ENCODE results near the gene C1QTNF6. TPM values are rescaled to one million over a fixed set of nuclear protein-coding genes. Genes with fewer than 3 reads are reported as not detected.
A peak's percentile ranks its signal among the peaks of the same experiment; 100 is the strongest.

Gene C1QTNF6
- total and polyA plus RNA-seq, 10 of the 15 experiments (the other 5 are each of a cell fraction or from before 2014, with no cell fraction given): 0.16 to 4.1 (median 1.3) TPM

DNA sequence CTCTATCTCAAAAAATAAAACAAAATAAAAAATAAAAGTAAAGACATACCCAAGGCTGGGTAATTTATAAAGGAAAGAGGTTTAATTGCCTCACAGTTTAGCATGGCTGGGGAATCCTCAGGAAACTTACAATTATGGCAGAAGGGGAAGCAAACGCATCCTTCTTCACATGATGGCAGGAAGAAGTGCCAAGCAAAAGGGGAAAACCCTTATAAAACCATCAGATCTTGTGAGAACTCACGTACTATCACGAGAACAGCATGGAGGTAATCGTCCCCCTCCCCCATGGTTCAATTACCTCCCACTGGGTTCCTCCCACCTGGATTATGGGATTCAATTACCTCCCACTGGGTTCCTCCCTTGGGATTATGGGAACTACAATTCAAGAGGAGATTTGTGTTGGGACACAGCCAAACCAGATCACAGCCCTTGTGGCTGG, 32.5 kb upstream of the C1QTNF6 start:
- peaks cover 5 to 10% of the 10 kb centered on the region in 2 experiments for H3K36me3 ChIP-seq (ENCODE audit: control insufficient read depth in 2 of 2, insufficient read depth in 2 of 2, low read length in 1 of 2)
- in situ Hi-C loops (cut with MboI): loop anchor here (25.0 kb wide), 1 partner anchor 1833 kb away; the partner anchor contains the start of gene HMOX1
- peak overlapping the region; percentile 99 for H3K27ac ChIP-seq (ENCODE audit: control insufficient read depth, insufficient read depth)
- H3K27me3 ChIP-seq (replicated peaks in 1 of 2; ENCODE audit: control insufficient read depth in 2 of 2, insufficient read depth in 2 of 2, low read length in 1 of 2): no peaks in the 10 kb centered on the region
- H4K20me1 ChIP-seq (ENCODE audit: control insufficient read depth, insufficient read depth): no peaks in the 10 kb centered on the region
- peak overlapping the region; percentile 93 for H3K4me2 ChIP-seq (ENCODE audit: control insufficient read depth, insufficient read depth)
- DNase-seq (ENCODE audit: low read depth, low spot score) (no peak), FAIRE-seq (no peak), ATAC-seq (no peak)
- peaks cover 76% of the 10 kb centered on the region for H3K4me1 ChIP-seq (ENCODE audit: control insufficient read depth, insufficient read depth, low read length)
- intact Hi-C loops (cut with micrococcal nuclease; ENCODE audit: unreplicated experiment): no loop called here
- ChIA-PET CTCF (interaction anchor here (2.4 to 8.1 kb wide), 5 partner anchors 9 to 57 kb away, joined by 17 to 111 read pairs (median 59); partner anchors contain the start of gene RAC2), SMC1A (ENCODE audit: uncharacterized antibody, unreplicated experiment) (interaction anchor here (1.8 to 6.7 kb wide), 6 partner anchors 10 to 59 kb away, joined by 5 to 109 read pairs (median 68); partner anchors contain the start of gene RAC2), POLR2A (interaction anchor here (1.3 to 11.6 kb wide), 5 partner anchors 9 to 71 kb away, joined by 4 to 246 read pairs (median 34); partner anchors contain the start of genes IL2RB and RAC2), RAD21 (ENCODE audit: unreplicated experiment) (interaction anchor here (1.5 to 11.8 kb wide), 6 partner anchors 9 to 58 kb away, joined by 8 to 196 read pairs (median 31); partner anchors contain the start of gene RAC2)
- H3K9me3 ChIP-seq (replicated peaks; ENCODE audit: control insufficient read depth, insufficient read depth, low read length): peaks cover 4% of the 10 kb centered on the region; the same call in 2 of the 3 replicates
- H3K4me3 ChIP-seq: peak overlapping the region; percentile 80
- H3K79me2 ChIP-seq (ENCODE audit: control insufficient read depth, insufficient read depth, low read length): peaks cover 26% of the 10 kb centered on the region
- BruUV-seq (replicated peaks): no TSS peak
- peak overlapping the region; percentile 92 for H3K9ac ChIP-seq (ENCODE audit: control insufficient read depth, insufficient read depth, low read length)
- WGBS (ENCODE audit: insufficient coverage, insufficient replicate concordance, low lambda C conversion rate, missing lambda C conversion rate): 0% methylated on average over 4 of the region's 4 CpGs
- peak overlapping the region; percentile 54; the same call in 1 of the 2 replicates for H2AFZ ChIP-seq (ENCODE audit: control insufficient read depth, low read depth, low read length)
- TF ChIP-seq BRCA1 (IDR thresholded peaks at IDR 0.05; ENCODE audit: low read depth, low read length) (peak; percentile 61; the same call in 1 of the 2 replicates), CHD2 (IDR thresholded peaks at IDR 0.05; ENCODE audit: borderline replicate concordance, low read depth, low read length) (peak; percentile 89; the same call in 1 of the 2 replicates), SMAD1 (IDR thresholded peaks at IDR 0.05; ENCODE audit: low read depth, partially characterized antibody) (peak; percentile 94), MLLT1 (IDR thresholded peaks at IDR 0.05) (0 out of 2 replicates have a peak, but pooled peaks have one; percentile 11), CBFB (IDR thresholded peaks at IDR 0.05; ENCODE audit: low read depth) (0 out of 2 replicates have a peak, but pooled peaks have one; percentile 53), TCF3 (IDR thresholded peaks at IDR 0.05; ENCODE audit: borderline replicate concordance, insufficient read depth, low read depth, low read length) (0 out of 2 replicates have a peak, but pooled peaks have one; percentile 5), IRF5 (IDR thresholded peaks at IDR 0.05; ENCODE audit: borderline replicate concordance) (peak; percentile 49), MEF2A (IDR thresholded peaks at IDR 0.05; ENCODE audit: insufficient read depth, low read depth, low read length) (no peak), RAD51 (IDR thresholded peaks at IDR 0.05) (peak; percentile 19; the same call in 1 of the 2 replicates), POLR2A (IDR thresholded peaks at IDR 0.05; ENCODE audit: low read depth, low read length) (peak; percentile 67), ZNF687 (IDR thresholded peaks at IDR 0.05) (peak; percentile 35; the same call in 1 of the 2 replicates), SPI1 (IDR thresholded peaks at IDR 0.05; ENCODE audit: borderline replicate concordance, insufficient read depth, low read depth, low read length) (peak; percentile 5; the same call in 1 of the 2 replicates), POLR2AphosphoS2 (IDR thresholded peaks at IDR 0.05; ENCODE audit: low read depth, low read length) (0 out of 2 replicates have a peak, but pooled peaks have one; percentile 63), USF2 (IDR thresholded peaks at IDR 0.05; ENCODE audit: borderline replicate concordance, low read depth, low read length) (no peak), IKZF2 (IDR thresholded peaks at IDR 0.05) (peak; percentile 55 to 66)

Measured in GM12878 (cell line).